IMR-90 (cell line): ENCODE data around the gene ADAM15. TPM values are rescaled to one million over a fixed set of nuclear protein-coding genes. Genes with fewer than 3 reads are reported as not detected.
A peak's percentile ranks its signal among the peaks of the same experiment; 100 is the strongest.

Experiments
- ATAC-seq: fragments of 200-7000 bp; cut with Tn5 transposase; 2 replicates; pipeline ENCODE4 v1.9.1; 2020; ENCODE audit warnings: low read depth, mild to moderate bottlenecking, moderate library complexity
- BruUV-seq: library from RNA; stranded (reverse); fragments of 400-500 nt; replicated peaks from 2 replicates; lab custom pipeline; 2021; lab: Mats Ljungman, UMichigan
- CTCF ChIA-PET: fragments of 300-600 bp; formaldehyde crosslinking; extraction: SDS; loops from one replicate; lab custom pipeline; 2021; ENCODE audit warnings: antibody characterized with exemption; lab: Yijun Ruan, JAX
- POLR2A ChIA-PET: fragments of 300-600 bp; sonication (Branson Sonifier 250); formaldehyde crosslinking; loops from one replicate; lab custom pipeline; 2022; ENCODE audit warnings: antibody characterized with exemption; ENCODE audit not compliant: unreplicated experiment; lab: Charles Lee
- DNase-seq: peaks from one replicate; pipeline ENCODE4 v3.0.0; 2013
- H2AFZ ChIP-seq: replicated peaks from 2 replicates; pipeline ENCODE3; 2013; ENCODE audit warnings: low read length, mild to moderate bottlenecking; ENCODE audit not compliant: poor library complexity
- H2AK5ac ChIP-seq: 2 replicates; pipeline ENCODE4 v1.6.1; 2013; ENCODE audit warnings: low read depth, low read length, inconsistent platforms
- H2AK9ac ChIP-seq: replicated peaks from 2 replicates; pipeline ENCODE3; 2013; ENCODE audit warnings: mild to moderate bottlenecking, low read depth, low read length, moderate library complexity; ENCODE audit not compliant: poor library complexity
- H2BK120ac ChIP-seq: 2 replicates; pipeline ENCODE4 v1.6.1; 2013; ENCODE audit warnings: low read depth, low read length, inconsistent platforms
- H2BK15ac ChIP-seq: 3 replicates; pipeline ENCODE4 v1.6.1; 2013; ENCODE audit warnings: low read depth, low read length, inconsistent platforms
- H2BK20ac ChIP-seq: 2 replicates; pipeline ENCODE4 v1.6.1; 2013; ENCODE audit warnings: low read depth, mild to moderate bottlenecking, inconsistent platforms, low read length, moderate library complexity
- H2BK5ac ChIP-seq: 2 replicates; pipeline ENCODE4 v1.6.1; 2013; ENCODE audit warnings: mild to moderate bottlenecking, low read depth, low read length, inconsistent platforms; ENCODE audit not compliant: poor library complexity, severe bottlenecking
- H3K14ac ChIP-seq: replicated peaks from 2 replicates; pipeline ENCODE4 v1.6.1; 2013; ENCODE audit warnings: low read depth, low read length, inconsistent platforms
- H3K18ac ChIP-seq: 2 replicates; pipeline ENCODE4 v1.6.1; 2013; ENCODE audit warnings: low read depth, low read length, control low read depth
- H3K23ac ChIP-seq: 2 replicates; pipeline ENCODE4 v1.6.1; 2013; ENCODE audit warnings: low read depth, low read length, inconsistent platforms
- H3K27ac ChIP-seq: 2 replicates; pipeline ENCODE4 v1.5.1; 2013; ENCODE audit warnings: mild to moderate bottlenecking, control low read depth, low read length; ENCODE audit not compliant: insufficient read depth
- H3K27me3 ChIP-seq: 2 replicates; pipeline ENCODE4 v1.6.1; 2013; ENCODE audit warnings: low read length; ENCODE audit not compliant: control insufficient read depth, insufficient read depth
- H3K36me3 ChIP-seq: 2 replicates; pipeline ENCODE4 v1.6.1; 2013; ENCODE audit warnings: low read length, mixed read lengths; ENCODE audit not compliant: control insufficient read depth, insufficient read depth
- H3K4ac ChIP-seq: 2 replicates; pipeline ENCODE4 v1.6.1; 2013; ENCODE audit warnings: low read depth, low read length, inconsistent platforms
- H3K4me1 ChIP-seq: 2 replicates; pipeline ENCODE4 v1.6.1; 2013; ENCODE audit warnings: low read length, mixed read lengths; ENCODE audit not compliant: control insufficient read depth, insufficient read depth
- H3K4me2 ChIP-seq: 2 replicates; pipeline ENCODE4 v1.6.1; 2013; ENCODE audit warnings: low read depth, mild to moderate bottlenecking, control low read depth, low read length, moderate library complexity
- H3K4me3 ChIP-seq: 2 replicates; pipeline ENCODE4 v1.5.1; 2013; ENCODE audit warnings: low read depth, mild to moderate bottlenecking, control low read depth, low read length, moderate library complexity; ENCODE audit not compliant: insufficient read depth
- H3K56ac ChIP-seq: 2 replicates; pipeline ENCODE4 v1.6.1; 2013; ENCODE audit warnings: low read length, inconsistent platforms; ENCODE audit not compliant: insufficient read depth; ENCODE audit errors: extremely low read depth
- H3K79me1 ChIP-seq, 2 experiments: 2 replicates each; pipeline ENCODE4 v1.6.1; 2013; ENCODE audit warnings: low read length in 2 of 2, inconsistent platforms in 1 of 2, low read depth in 1 of 2
- H3K9ac ChIP-seq: 2 replicates; pipeline ENCODE4 v1.6.1; 2013; ENCODE audit warnings: low read depth, low read length, control low read depth
- H3K9me1 ChIP-seq: 2 replicates; pipeline ENCODE4 v1.6.1; 2013; ENCODE audit warnings: low read length, inconsistent platforms; ENCODE audit not compliant: insufficient read depth
- H3K9me3 ChIP-seq: 2 replicates; pipeline ENCODE4 v1.6.1; 2013; ENCODE audit warnings: low read length; ENCODE audit not compliant: control insufficient read depth, insufficient read depth
- H4K20me1 ChIP-seq: 2 replicates; pipeline ENCODE4 v1.6.1; 2013; ENCODE audit warnings: low read length, inconsistent platforms; ENCODE audit not compliant: insufficient read depth
- H4K5ac ChIP-seq: 2 replicates; pipeline ENCODE4 v1.6.1; 2013; ENCODE audit warnings: mild to moderate bottlenecking, low read depth, low read length, control low read depth
- H4K8ac ChIP-seq, 2 experiments: 2 replicates each; pipeline ENCODE4 v1.6.1; 2013; ENCODE audit warnings: low read depth in 2 of 2, low read length in 2 of 2, control low read depth in 1 of 2, inconsistent platforms in 1 of 2
- H4K91ac ChIP-seq: 2 replicates; pipeline ENCODE4 v1.6.1; 2013; ENCODE audit warnings: low read depth, low read length, inconsistent platforms; ENCODE audit not compliant: insufficient read depth
- BHLHE40 ChIP-seq: fragments of 150-350 bp; IDR thresholded peaks from 2 replicates; pipeline ENCODE4 v1.6.1; 2016; ENCODE audit warnings: mild to moderate bottlenecking, low read depth, low read length
- CEBPB ChIP-seq: IDR thresholded peaks from 2 replicates; pipeline ENCODE4 v1.6.1; 2012; ENCODE audit warnings: low read depth, low read length, improper control_type of control experiment
- CHD1 ChIP-seq: IDR thresholded peaks from 2 replicates; pipeline ENCODE4 v1.6.1; 2012; ENCODE audit warnings: low read depth, low read length, improper control_type of control experiment
- CTCF ChIP-seq: conservative IDR thresholded peaks from 2 replicates; pipeline ENCODE4 v1.5.1; 2012; ENCODE audit warnings: mild to moderate bottlenecking, low read depth, low read length, improper control_type of control experiment
- ELK1 ChIP-seq: fragments of 150-350 bp; IDR thresholded peaks from 2 replicates; pipeline ENCODE4 v1.6.1; 2016; ENCODE audit warnings: low read depth, mild to moderate bottlenecking, low read length, moderate library complexity, borderline replicate concordance
- FOS ChIP-seq: fragments of 150-350 bp; IDR thresholded peaks from 2 replicates; pipeline ENCODE4 v1.6.1; 2016; ENCODE audit warnings: low read depth, low read length
- MAFK ChIP-seq: IDR thresholded peaks from 2 replicates; pipeline ENCODE4 v1.6.1; 2012; ENCODE audit warnings: low read depth, low read length, improper control_type of control experiment
- MAZ ChIP-seq: IDR thresholded peaks from 2 replicates; pipeline ENCODE4 v1.6.1; 2012; ENCODE audit warnings: low read depth, mild to moderate bottlenecking, low read length, improper control_type of control experiment, moderate library complexity, borderline replicate concordance
- MXI1 ChIP-seq: IDR thresholded peaks from 2 replicates; pipeline ENCODE4 v1.6.1; 2012; ENCODE audit warnings: low read depth, mild to moderate bottlenecking, low read length, moderate library complexity, borderline replicate concordance
- NFE2L2 ChIP-seq: fragments of 150-350 bp; IDR thresholded peaks from 2 replicates; pipeline ENCODE4 v1.6.1; 2016; ENCODE audit warnings: low read depth, mild to moderate bottlenecking, low read length
- POLR2A ChIP-seq: IDR thresholded peaks from 2 replicates; pipeline ENCODE4 v1.6.1; 2012; ENCODE audit warnings: mild to moderate bottlenecking, low read depth, low read length
- RAD21 ChIP-seq: IDR thresholded peaks from 2 replicates; pipeline ENCODE4 v1.6.1; 2012; ENCODE audit warnings: low read length, improper control_type of control experiment
- RCOR1 ChIP-seq: IDR thresholded peaks from 2 replicates; pipeline ENCODE4 v1.6.1; 2012; ENCODE audit warnings: mild to moderate bottlenecking, low read length, improper control_type of control experiment; ENCODE audit not compliant: insufficient replicate concordance
- RFX5 ChIP-seq: IDR thresholded peaks from 2 replicates; pipeline ENCODE4 v1.8.0; 2012; ENCODE audit warnings: low read depth, mild to moderate bottlenecking, low read length, moderate library complexity
- SMC3 ChIP-seq: fragments of 150-350 bp; IDR thresholded peaks from 2 replicates; pipeline ENCODE4 v1.6.1; 2016; ENCODE audit warnings: low read depth, mild to moderate bottlenecking, antibody characterized with exemption, low read length, moderate library complexity
- USF2 ChIP-seq: fragments of 150-350 bp; IDR thresholded peaks from 2 replicates; pipeline ENCODE4 v1.6.1; 2017; ENCODE audit warnings: mild to moderate bottlenecking, antibody characterized with exemption, low read length, low read depth
- WGBS, 2 experiments: methylation state at CpG; one replicate each; pipeline versions ENCODE4 v1.1.5 to v1.1.7; 2013; ENCODE audit warnings: missing lambda C conversion rate in 2 of 2; ENCODE audit not compliant: insufficient read length in 1 of 2; ENCODE audit errors: extremely low coverage in 2 of 2; 5-methylcytosine and 5-hydroxymethylcytosine counted together
- dilution Hi-C: fragments of 300-500 bp; cut with HindIII; formaldehyde crosslinking; loops from one replicate; pipeline ENCODE4 v1.14.3; 2018; ENCODE audit warnings: low sequenced_read_pairs; ENCODE audit not compliant: unreplicated experiment
- in situ Hi-C: fragments of 300-500 bp; cut with MboI; formaldehyde crosslinking; loops from 3 replicates; pipeline ENCODE4 v1.14.3; 2019; ENCODE audit warnings: low sequenced_read_pairs, inconsistent platforms, mixed read lengths
- intact Hi-C: fragments of 100-400 bp; cut with micrococcal nuclease; formaldehyde crosslinking; loops from 2 replicates; pipeline ENCODE4 v1.10.0; 2022
- polyA plus RNA-seq, 3 experiments: library from polyadenylated mRNA; depleted of rRNA; stranded (reverse); fragments of >200 nt; gene quantifications; 2 replicates each; pipeline ENCODE4 v1.2.3, GENCODE V29; 2012; ENCODE audit warnings: low replicate concordance in 1 of 3
- total RNA-seq: library from RNA; depleted of rRNA; stranded (reverse); fragments of >200 nt; gene quantifications from 2 replicates; pipeline ENCODE4 v1.2.3, GENCODE V29; 2012

The ADAM15 gene
- total and polyA plus RNA-seq, 2 of the 4 experiments (the other 2 are of a cell fraction) = 25.6 to 52.4 TPM

- peaks cover 13% of the 10 kb centered on the region for H3K27me3 ChIP-seq
- H4K20me1 ChIP-seq = no peaks in the 10 kb centered on the region; the same call in 1 of the 2 replicates
- H2BK5ac ChIP-seq = no peak overlapping the region
- TF ChIP-seq MAZ (no peak), RAD21 (no peak), CHD1 (no peak), RCOR1 (no peak), MXI1 (no peak), ELK1 (no peak), CTCF (no peak), FOS (no peak), POLR2A (no peak), SMC3 (no peak), CEBPB (no peak), RFX5 (no peak), MAFK (no peak), USF2 (no peak), BHLHE40 (no peak), NFE2L2 (no peak)
- H2AFZ ChIP-seq = peak overlapping the region; percentile 81
- no peak overlapping the region for H3K18ac ChIP-seq
- no peak overlapping the region for H4K91ac ChIP-seq
- no peak overlapping the region for H4K8ac ChIP-seq
- H3K79me1 ChIP-seq = no peaks in the 10 kb centered on the region
- no peak overlapping the region for H2BK15ac ChIP-seq
- 0 out of 2 replicates have a peak overlapping the region, but pooled peaks have one; percentile 12 for H3K4ac ChIP-seq
- intact Hi-C loops = no loop called here
- H2AK5ac ChIP-seq = no peak overlapping the region
- H3K4me3 ChIP-seq = no peak overlapping the region
- CTCF ChIA-PET = interaction anchor here (0.8 to 2.4 kb wide), 8 partner anchors 10 to 47 kb away, joined by 3 to 12 read pairs (median 4); no protein-coding TSS in a partner anchor
- ATAC-seq (no peak), DNase-seq (no peak)
- dilution Hi-C loops = no loop called here
- H3K4me1 ChIP-seq = peaks cover 5% of the 10 kb centered on the region
- H3K4me2 ChIP-seq = no peak overlapping the region
- H4K5ac ChIP-seq = no peak overlapping the region
- H2BK20ac ChIP-seq = no peak overlapping the region
- POLR2A ChIA-PET = interaction anchor here (0.6 kb wide), 1 partner anchor 1105 kb away, joined by 10 read pairs; no protein-coding TSS in a partner anchor
- BruUV-seq = no TSS peak
- H3K36me3 ChIP-seq = no peaks in the 10 kb centered on the region
- no peaks in the 10 kb centered on the region for H3K9me3 ChIP-seq
- in situ Hi-C loops = no loop called here
- peak overlapping the region; percentile 17 for H2AK9ac ChIP-seq
- no peak overlapping the region for H3K9ac ChIP-seq
- H3K23ac ChIP-seq = no peak overlapping the region
- no peak overlapping the region for H3K27ac ChIP-seq
- H3K14ac ChIP-seq = no peak overlapping the region
- no peak overlapping the region for H2BK120ac ChIP-seq
- H3K9me1 ChIP-seq = peaks cover 5% of the 10 kb centered on the region; the same call in 1 of the 2 replicates
- WGBS, 2 experiments = 89% methylated on average over 5 of the region's 6 CpGs; no CpG with 5 or more reads in 1 of the 2 experiments
- H3K56ac ChIP-seq = no peak overlapping the region
These were observed 6.8 kb upstream of the ADAM15 start for GRCh38 chr1:155044365-155044764.
